Glomerular visceral epithelial cell (primary cell): ENCODE results near the gene SMAP2.

Experiments used
- DNase-seq: peaks from one replicate; pipeline ENCODE4 v3.0.0-alpha.2; 2016; ENCODE audit errors: extremely low spot score

Gene SMAP2

GRCh38 chr1:40390857-40391256 lies 17.3 kb downstream of the SMAP2 start:
- no peak for DNase-seq

GRCh38 chr1:40391688-40392145 lies 18.2 kb downstream of the SMAP2 start:
- no peak for DNase-seq

GRCh38 chr1:40392221-40392620 lies 18.7 kb downstream of the SMAP2 start:
- peak; percentile 36 for DNase-seq

GRCh38 chr1:40393173-40393572 lies 19.6 kb downstream of the SMAP2 start:
- DNase-seq = no peak

GRCh38 chr1:40394491-40395172 lies 21.1 kb downstream of the SMAP2 start:
- no peak for DNase-seq

GRCh38 chr1:40395190-40396175 lies 22.0 kb downstream of the SMAP2 start:
- DNase-seq = no peak

- no peak for DNase-seq
These were observed 22.9 kb downstream of the SMAP2 start for GRCh38 chr1:40396420-40396819.

GRCh38 chr1:40397258-40397657 lies 23.7 kb downstream of the SMAP2 start:
- no peak for DNase-seq

- DNase-seq = no peak
These were observed 26.6 kb downstream of the SMAP2 start for GRCh38 chr1:40399984-40400704.

GRCh38 chr1:40401473-40402201 lies 28.1 kb downstream of the SMAP2 start:
- DNase-seq = no peak

- peak; percentile 64 for DNase-seq
These were observed 31.3 kb downstream of the SMAP2 start for GRCh38 chr1:40404670-40405462.

- no peak for DNase-seq
These were observed 32.3 kb downstream of the SMAP2 start for GRCh38 chr1:40405812-40406211.

- no peak for DNase-seq
These were observed 33.9 kb downstream of the SMAP2 start for GRCh38 chr1:40407453-40407852.

GRCh38 chr1:40409467-40409866 lies 35.9 kb downstream of the SMAP2 start:
- no peak for DNase-seq

- DNase-seq = no peak
These were observed 37.8 kb downstream of the SMAP2 start for GRCh38 chr1:40411294-40411693.

GRCh38 chr1:40411843-40412242 lies 38.3 kb downstream of the SMAP2 start:
- DNase-seq = no peak

- DNase-seq = no peak
These were observed 40.2 kb downstream of the SMAP2 start for GRCh38 chr1:40413527-40414252.

GRCh38 chr1:40414331-40414730 lies 40.8 kb downstream of the SMAP2 start:
- no peak for DNase-seq

- no peak for DNase-seq
These were observed 43.2 kb downstream of the SMAP2 start for GRCh38 chr1:40416709-40417108.
